Pancreas (tissue), 10 donors: ENCODE measurements around the gene LIX1. TPM values are rescaled to one million over a fixed set of nuclear protein-coding genes. Genes with fewer than 3 reads are reported as not detected.

Experiments used
- ATAC-seq, 4 donors: fragments of 200-7000 bp; cut with Tn5 transposase; one replicate each; pipeline versions ENCODE4 v1.8.0 to v1.9.1; 2020; ENCODE audit warnings: mild to moderate bottlenecking in 4 of 4, moderate library complexity in 4 of 4
- DNase-seq, 6 donors: peaks; one replicate each; pipeline ENCODE4 v3.0.0-alpha.2; 2020
- FAIRE-seq: peaks from 2 replicates; lab custom pipeline; 2012; peaks lifted over from hg19 to GRCh38; lab: Jason Lieb, UNC
- H3K27ac ChIP-seq, 4 donors: fragments of 200-600 bp; sonication (generic); 1 replicate in 3 of 4; 2 replicates in 1 of 4; pipeline versions ENCODE4 v1.5.0 to v1.8.0; 2020
- H3K27me3 ChIP-seq, 4 donors: fragments of 200-600 bp; one replicate each; pipeline ENCODE4 v1.8.0; 2021
- H3K36me3 ChIP-seq, 3 donors: fragments of 200-600 bp; sonication (generic) in 1 of 3; one replicate each; pipeline versions ENCODE4 v1.5.0 to v1.8.0; 2020 to 2021
- H3K4me1 ChIP-seq, 3 donors: fragments of 200-600 bp; one replicate each; pipeline ENCODE4 v1.8.0; 2021
- H3K4me3 ChIP-seq, 4 donors: fragments of 200-600 bp; sonication (generic) in 2 of 4; one replicate each; pipeline versions ENCODE4 v1.5.0 to v1.8.0; 2020 to 2021
- H3K9me3 ChIP-seq, 4 donors: fragments of 200-600 bp; one replicate each; pipeline ENCODE4 v1.8.0; 2021
- WGBS, 2 donors: extraction: QIAGEN DNeasy Blood & Tissue Kit; methylation state at CpG; one replicate each; pipeline ENCODE4 v1.1.7; 2013; 5-methylcytosine and 5-hydroxymethylcytosine counted together
- intact Hi-C, 3 donors: fragments of 100-400 bp; cut with DNase I; formaldehyde crosslinking; loops; one replicate each; pipeline versions ENCODE4 v1.11.1 to v1.14.2; 2022
- polyA plus RNA-seq, 2 donors: library from polyadenylated mRNA; stranded (reverse); fragments of 200-250 nt; gene quantifications; one replicate each; pipeline ENCODE4 v1.2.3, GENCODE V29; 2013
- total RNA-seq, 6 donors: library from RNA; stranded (reverse); fragmentation: NEBNext Ultra II Directional in 4 of 6; extraction: Animal tissue kit (Norgen Biotek cat#: 25700) in 4 of 6; gene quantifications; one replicate each; pipeline versions ENCODE4 v1.2.1 to v1.2.4, GENCODE V29; 2021 to 2023
- TF ChIP-seq, protein P1 (sequence below), 4 donors: fragments of 200-600 bp; sonication (generic) in 3 of 4; IDR thresholded peaks; one replicate each; pipeline versions ENCODE4 v1.5.0 to v1.8.0; 2021; ENCODE audit warnings: antibody characterized with exemption in 4 of 4
- donor health status: healthy with polysubstance abuse.
- donor health status: DM: no; HTN: no; CAD: no; lungs with moderate emphysema.
- donor health status: DM: no; HTN: no; CAD: no.
- donor health status: control.
- donor health status: control.
- donor health status: Bipolar disorder and iron deficiency.
- donor health status: DM: yes; HTN: yes; CAD: no.
- donor health status: DM: no; HTN: no; CAD: no.
- donor health status: DM: no; HTN: no; CAD: no.
- donor health status: DM: yes; HTN: yes; CAD: no.

Gene LIX1
- total and polyA plus RNA-seq, 8 donors: 0.08 to 0.12 TPM; not detected in 6

DNA sequence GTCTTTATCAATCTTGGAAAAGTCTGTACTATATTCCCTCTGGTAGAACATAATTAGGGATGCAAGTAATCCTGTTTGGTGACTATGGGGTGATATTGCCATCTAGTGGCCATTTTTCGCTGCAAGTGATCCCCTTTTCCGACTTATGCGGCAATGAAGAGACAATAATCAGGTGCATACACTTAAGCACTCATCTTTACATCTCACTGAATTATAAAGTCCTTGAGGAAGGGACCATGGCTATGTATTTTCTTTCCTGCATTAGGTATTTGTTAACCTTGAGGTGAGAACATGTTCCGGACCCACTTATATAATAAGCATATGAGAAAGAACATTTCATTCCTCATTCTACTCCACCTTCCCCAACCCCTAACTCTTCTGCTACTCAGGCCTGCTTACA, 19.6 kb upstream of the LIX1 start:
- H3K36me3 ChIP-seq: peaks cover 0 to 24% (median 4%) of the 10 kb centered on the region in 3 donors
- ATAC-seq (peak; percentile 76 to 89 (median 84)), DNase-seq (peak in 3 of 6 donors; percentile 22 to 59 (median 33)), FAIRE-seq (peak; percentile 64)
- H3K4me1 ChIP-seq: peaks cover 0 to 8% (median 0%) of the 10 kb centered on the region in 3 donors
- intact Hi-C loops: loop anchor here in 1 of 3 donors (10.0 kb wide), 1 partner anchor 407 kb away; no protein-coding TSS in a partner anchor
- no peaks in the 10 kb centered on the region for H3K27me3 ChIP-seq
- no peak overlapping the region for H3K4me3 ChIP-seq
- H3K27ac ChIP-seq: no peak overlapping the region
- 21 to 24% methylated on average over 4 of the region's 4 CpGs for WGBS, 2 donors
- no peaks in the 10 kb centered on the region for H3K9me3 ChIP-seq
- TF ChIP-seq, protein P1, sequence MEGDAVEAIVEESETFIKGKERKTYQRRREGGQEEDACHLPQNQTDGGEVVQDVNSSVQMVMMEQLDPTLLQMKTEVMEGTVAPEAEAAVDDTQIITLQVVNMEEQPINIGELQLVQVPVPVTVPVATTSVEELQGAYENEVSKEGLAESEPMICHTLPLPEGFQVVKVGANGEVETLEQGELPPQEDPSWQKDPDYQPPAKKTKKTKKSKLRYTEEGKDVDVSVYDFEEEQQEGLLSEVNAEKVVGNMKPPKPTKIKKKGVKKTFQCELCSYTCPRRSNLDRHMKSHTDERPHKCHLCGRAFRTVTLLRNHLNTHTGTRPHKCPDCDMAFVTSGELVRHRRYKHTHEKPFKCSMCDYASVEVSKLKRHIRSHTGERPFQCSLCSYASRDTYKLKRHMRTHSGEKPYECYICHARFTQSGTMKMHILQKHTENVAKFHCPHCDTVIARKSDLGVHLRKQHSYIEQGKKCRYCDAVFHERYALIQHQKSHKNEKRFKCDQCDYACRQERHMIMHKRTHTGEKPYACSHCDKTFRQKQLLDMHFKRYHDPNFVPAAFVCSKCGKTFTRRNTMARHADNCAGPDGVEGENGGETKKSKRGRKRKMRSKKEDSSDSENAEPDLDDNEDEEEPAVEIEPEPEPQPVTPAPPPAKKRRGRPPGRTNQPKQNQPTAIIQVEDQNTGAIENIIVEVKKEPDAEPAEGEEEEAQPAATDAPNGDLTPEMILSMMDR (IDR thresholded peaks at IDR 0.05): peak; percentile 62 to 84 (median 74)

DNA sequence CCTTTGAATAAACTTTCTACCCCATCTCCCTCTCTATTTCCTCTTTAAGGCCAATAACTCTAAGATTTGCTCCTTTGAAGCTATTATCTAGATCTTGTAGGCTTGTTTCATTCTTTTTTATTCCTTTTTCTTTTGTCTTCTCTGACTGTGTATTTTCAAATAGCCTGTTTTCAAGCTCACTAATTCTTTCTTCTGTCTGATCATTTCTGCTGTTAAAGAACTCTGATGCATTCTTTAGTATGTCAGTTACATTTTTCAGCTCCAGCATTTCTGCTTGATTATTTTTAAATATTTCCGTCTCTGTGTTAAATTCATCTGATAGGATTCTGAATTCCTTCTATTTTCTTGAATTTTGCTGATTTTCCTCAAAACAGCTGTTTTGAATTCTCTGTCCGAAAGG, 15.3 kb upstream of the LIX1 start:
- TF ChIP-seq, protein P1 (IDR thresholded peaks at IDR 0.05): no peak
- H3K9me3 ChIP-seq: no peaks in the 10 kb centered on the region
- no peaks in the 10 kb centered on the region for H3K4me1 ChIP-seq
- FAIRE-seq: peak; percentile 60
- intact Hi-C loops: loop anchor here in 2 of 3 donors (10.0 kb wide), 2 partner anchors 283 to 293 kb away; partner anchors contain the start of gene ERAP2 (in 1 of the 2)
- ATAC-seq: no peak
- DNase-seq: no peak
- H3K4me3 ChIP-seq: no peak overlapping the region
- H3K27ac ChIP-seq: no peak overlapping the region
- H3K27me3 ChIP-seq: no peaks in the 10 kb centered on the region
- WGBS, 2 donors: 92 to 94% methylated on average over 2 of the region's 2 CpGs
- H3K36me3 ChIP-seq: peaks cover 0 to 15% (median 0%) of the 10 kb centered on the region in 3 donors

DNA sequence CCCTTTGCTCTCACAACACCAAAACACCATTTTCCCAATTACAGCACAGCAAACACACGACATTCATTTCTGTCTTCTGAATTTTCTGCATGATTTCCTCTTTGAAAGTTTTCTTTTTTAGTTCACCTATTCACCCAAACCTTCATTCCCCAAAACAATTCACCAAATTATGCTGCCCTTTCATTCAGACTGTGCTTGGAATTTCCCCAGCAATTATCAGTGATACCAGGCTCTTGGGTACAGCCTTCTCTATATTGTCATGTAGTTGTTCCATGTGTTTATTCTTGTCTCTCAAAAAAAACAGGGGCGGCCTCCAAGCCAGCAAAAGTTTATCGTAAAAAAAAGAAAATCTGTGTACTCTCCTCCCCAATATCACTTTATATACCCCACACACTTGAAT, 9.0 kb upstream of the LIX1 start:
- 80 to 93% methylated on average over 3 of the region's 3 CpGs for WGBS, 2 donors
- no peaks in the 10 kb centered on the region for H3K9me3 ChIP-seq
- H3K36me3 ChIP-seq: no peaks in the 10 kb centered on the region
- no peak overlapping the region for H3K4me3 ChIP-seq
- H3K27me3 ChIP-seq: no peaks in the 10 kb centered on the region
- ATAC-seq (no peak), DNase-seq (no peak), FAIRE-seq (no peak)
- no peaks in the 10 kb centered on the region for H3K4me1 ChIP-seq
- TF ChIP-seq, protein P1 (IDR thresholded peaks at IDR 0.05): no peak
- intact Hi-C loops: loop anchor here in 2 of 3 donors (10.0 kb wide), 2 partner anchors 277 to 287 kb away; partner anchors contain the start of gene ERAP2 (in 1 of the 2)
- H3K27ac ChIP-seq: no peak overlapping the region

DNA sequence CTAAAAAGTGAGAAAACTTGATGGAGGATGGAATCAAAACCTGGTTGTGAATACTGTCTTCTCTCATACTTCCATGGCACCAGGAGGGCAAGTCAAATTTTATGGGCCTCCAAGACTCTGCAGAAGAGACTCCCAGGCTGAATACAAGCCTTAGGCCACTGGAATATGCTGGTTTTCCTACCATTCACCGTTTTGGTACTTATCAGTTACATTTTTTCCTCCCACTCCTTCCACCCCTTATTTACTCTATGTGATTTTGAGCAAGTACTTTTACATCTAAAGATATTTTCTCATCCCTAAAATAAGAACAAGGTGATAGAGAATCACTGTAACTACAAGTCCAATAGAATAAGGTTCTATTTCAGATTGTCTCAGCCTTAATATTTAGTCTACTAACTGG, 8.0 kb upstream of the LIX1 start:
- FAIRE-seq (no peak), DNase-seq (no peak), ATAC-seq (no peak)
- no peaks in the 10 kb centered on the region for H3K9me3 ChIP-seq
- intact Hi-C loops: loop anchor here in 2 of 3 donors (10.0 kb wide), 2 partner anchors 276 to 286 kb away; partner anchors contain the start of gene ERAP2 (in 1 of the 2)
- H3K27me3 ChIP-seq: no peaks in the 10 kb centered on the region
- 25 to 37% methylated on average over 1 of the region's 1 CpG for WGBS, 2 donors
- H3K4me1 ChIP-seq: no peaks in the 10 kb centered on the region
- no peaks in the 10 kb centered on the region for H3K36me3 ChIP-seq
- no peak overlapping the region for H3K27ac ChIP-seq
- TF ChIP-seq, protein P1 (IDR thresholded peaks at IDR 0.05): no peak
- H3K4me3 ChIP-seq: no peak overlapping the region

DNA sequence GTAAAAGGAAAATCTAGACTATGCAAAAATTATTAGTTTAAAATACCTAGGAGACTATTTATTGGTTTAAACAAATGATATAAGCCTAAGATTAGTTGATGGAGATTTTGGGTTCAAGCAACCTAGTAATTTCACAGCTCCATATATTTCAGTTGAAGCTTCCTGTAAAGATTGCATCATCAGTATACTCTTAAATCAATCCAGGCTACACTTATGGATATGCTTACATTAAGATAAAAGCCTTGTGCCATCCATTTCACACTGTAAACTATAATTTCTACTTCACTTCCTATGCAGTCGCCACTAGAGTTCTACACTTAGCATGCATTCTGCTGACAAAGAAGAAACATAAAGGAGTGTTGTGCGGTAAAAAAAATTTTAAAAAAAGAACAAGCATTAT, 7.3 kb upstream of the LIX1 start:
- WGBS, 2 donors: 84 to 98% methylated on average over 2 of the region's 2 CpGs
- Histone ChIP-seq H3K27ac (no peak overlapping the region), H3K27me3 (no peaks in the 10 kb centered on the region), H3K4me3 (no peak overlapping the region), H3K36me3 (no peaks in the 10 kb centered on the region), H3K4me1 (no peaks in the 10 kb centered on the region), H3K9me3 (no peaks in the 10 kb centered on the region)
- FAIRE-seq: no peak
- intact Hi-C loops: loop anchor here in 2 of 3 donors (10.0 kb wide), 2 partner anchors 275 to 285 kb away; partner anchors contain the start of gene ERAP2 (in 1 of the 2)
- no peak for DNase-seq
- ATAC-seq: no peak
- TF ChIP-seq, protein P1 (IDR thresholded peaks at IDR 0.05): no peak
